DOHH2 (cell line): Measurements from ENCODE around the gene PLA2G2C.

Source experiments
- H3F3A ChIP-seq: fragments of 200-600 bp; sonication (generic), shearing (Covaris generic); 2 replicates; pipeline ENCODE4 v1.6.0; 2016; ENCODE audit warnings: antibody characterized with exemption, mild to moderate bottlenecking; ENCODE audit not compliant: control insufficient read depth, insufficient read depth
- H3K27ac ChIP-seq: fragments of 200-600 bp; sonication (generic); 2 replicates; pipeline ENCODE4 v1.5.1; 2014; ENCODE audit warnings: low read depth, mild to moderate bottlenecking, low read length, moderate library complexity
- H3K27me3 ChIP-seq: fragments of 200-600 bp; sonication (generic); 2 replicates; pipeline ENCODE4 v1.6.1; 2014; ENCODE audit warnings: mild to moderate bottlenecking, low read length, mixed read lengths; ENCODE audit not compliant: control insufficient read depth
- H3K36me3 ChIP-seq: fragments of 200-600 bp; sonication (generic); 2 replicates; pipeline ENCODE4 v1.6.1; 2014; ENCODE audit warnings: mild to moderate bottlenecking, low read length, moderate library complexity, mixed read lengths; ENCODE audit not compliant: control insufficient read depth
- H3K4me1 ChIP-seq: fragments of 200-600 bp; sonication (generic); 2 replicates; pipeline ENCODE4 v1.6.1; 2014; ENCODE audit warnings: mild to moderate bottlenecking, low read length, mixed read lengths; ENCODE audit not compliant: control insufficient read depth
- H3K4me2 ChIP-seq: fragments of 200-600 bp; sonication (generic); 2 replicates; pipeline ENCODE4 v1.6.0; 2014; ENCODE audit warnings: mild to moderate bottlenecking, low read length, moderate library complexity
- H3K4me3 ChIP-seq: fragments of 200-600 bp; sonication (generic); 2 replicates; pipeline ENCODE4 v1.5.1; 2014; ENCODE audit warnings: mild to moderate bottlenecking, low read length, mixed read lengths
- H3K79me2 ChIP-seq: fragments of 200-600 bp; sonication (generic); 2 replicates; pipeline ENCODE4 v1.6.1; 2014; ENCODE audit warnings: mild to moderate bottlenecking, low read length, mixed read lengths; ENCODE audit not compliant: control insufficient read depth
- H3K9me2 ChIP-seq: fragments of 200-600 bp; sonication (generic); replicated peaks from 2 replicates; pipeline ENCODE4 v1.6.1; 2014; ENCODE audit warnings: mild to moderate bottlenecking, low read length, mixed read lengths; ENCODE audit not compliant: control insufficient read depth
- H3K9me3 ChIP-seq: fragments of 200-600 bp; sonication (generic); 2 replicates; pipeline ENCODE4 v1.6.1; 2014; ENCODE audit warnings: antibody characterized with exemption, low read length, mixed read lengths; ENCODE audit not compliant: control insufficient read depth, insufficient read depth
- H4K20me1 ChIP-seq: fragments of 200-600 bp; sonication (generic); 2 replicates; pipeline ENCODE4 v1.6.0; 2014; ENCODE audit warnings: low read depth, mild to moderate bottlenecking, antibody characterized with exemption, low read length, moderate library complexity; ENCODE audit not compliant: control insufficient read depth, insufficient read depth
- CTCF ChIP-seq: fragments of 200-600 bp; sonication (generic); IDR thresholded peaks from one replicate; pipeline ENCODE4 v1.5.1; 2014; ENCODE audit warnings: antibody characterized with exemption, mild to moderate bottlenecking, low read depth, low read length; ENCODE audit not compliant: poor library complexity, severe bottlenecking
- EZH2phosphoT487 ChIP-seq: fragments of 200-600 bp; sonication (generic); IDR thresholded peaks from 2 replicates; pipeline ENCODE4 v1.6.1; 2017; ENCODE audit warnings: borderline replicate concordance, mild to moderate bottlenecking, antibody characterized with exemption, low read length, moderate library complexity, mixed read lengths

The PLA2G2C gene

DNA sequence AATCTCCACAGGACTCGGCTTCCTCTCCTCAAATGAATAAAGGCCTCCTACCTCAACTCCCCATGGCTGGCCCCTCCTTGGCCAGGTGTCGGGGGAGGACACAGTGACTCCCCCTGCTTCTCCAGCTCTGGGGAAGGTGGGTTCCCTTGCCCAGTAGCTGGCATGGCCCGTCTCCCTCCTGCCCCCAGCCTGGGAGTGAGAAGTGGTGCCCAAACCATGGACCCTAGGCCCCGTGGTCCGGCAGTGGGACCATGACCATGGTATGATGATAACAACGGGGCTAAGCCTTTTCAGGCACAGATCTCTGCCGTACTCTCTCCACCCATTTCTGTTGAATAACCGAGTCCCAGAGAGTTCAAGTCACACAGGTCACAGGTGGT is 36.0 kb downstream of the PLA2G2C start:
- Histone ChIP-seq H3K9me3 (no peaks in the 10 kb centered on the region), H3K27me3 (no peaks in the 10 kb centered on the region)

GRCh38 chr1:20149601-20150325 is 36.6 kb downstream of the PLA2G2C start:
- TF ChIP-seq EZH2phosphoT487 (no peak), CTCF (no peak)
- H3K79me2 ChIP-seq, result no peaks in the 10 kb centered on the region
- no peaks in the 10 kb centered on the region for H3K27me3 ChIP-seq
- H3K27ac ChIP-seq, result no peak overlapping the region
- H3K9me2 ChIP-seq, result no peaks in the 10 kb centered on the region
- H3K9me3 ChIP-seq, result no peaks in the 10 kb centered on the region
- no peaks in the 10 kb centered on the region for H4K20me1 ChIP-seq
- H3K4me1 ChIP-seq, result peaks cover 5% of the 10 kb centered on the region; the same call in 1 of the 2 replicates
- H3K36me3 ChIP-seq, result no peaks in the 10 kb centered on the region
- H3K4me3 ChIP-seq, result no peak overlapping the region
- H3K4me2 ChIP-seq, result no peak overlapping the region
- no peaks in the 10 kb centered on the region for H3F3A ChIP-seq

More for the DNA sequence above, 36.0 kb downstream of the PLA2G2C start:
- no peaks in the 10 kb centered on the region for H4K20me1 ChIP-seq
- H3F3A ChIP-seq, result no peaks in the 10 kb centered on the region
- H3K27ac ChIP-seq, result no peak overlapping the region
- no peak overlapping the region for H3K4me3 ChIP-seq
- H3K4me2 ChIP-seq, result no peak overlapping the region
- H3K79me2 ChIP-seq, result no peaks in the 10 kb centered on the region
- H3K9me2 ChIP-seq, result no peaks in the 10 kb centered on the region
- H3K36me3 ChIP-seq, result no peaks in the 10 kb centered on the region
- no peak for TF ChIP-seq EZH2phosphoT487
- TF ChIP-seq CTCF, result no peak
- H3K4me1 ChIP-seq, result peaks cover 5% of the 10 kb centered on the region; the same call in 1 of the 2 replicates

DNA sequence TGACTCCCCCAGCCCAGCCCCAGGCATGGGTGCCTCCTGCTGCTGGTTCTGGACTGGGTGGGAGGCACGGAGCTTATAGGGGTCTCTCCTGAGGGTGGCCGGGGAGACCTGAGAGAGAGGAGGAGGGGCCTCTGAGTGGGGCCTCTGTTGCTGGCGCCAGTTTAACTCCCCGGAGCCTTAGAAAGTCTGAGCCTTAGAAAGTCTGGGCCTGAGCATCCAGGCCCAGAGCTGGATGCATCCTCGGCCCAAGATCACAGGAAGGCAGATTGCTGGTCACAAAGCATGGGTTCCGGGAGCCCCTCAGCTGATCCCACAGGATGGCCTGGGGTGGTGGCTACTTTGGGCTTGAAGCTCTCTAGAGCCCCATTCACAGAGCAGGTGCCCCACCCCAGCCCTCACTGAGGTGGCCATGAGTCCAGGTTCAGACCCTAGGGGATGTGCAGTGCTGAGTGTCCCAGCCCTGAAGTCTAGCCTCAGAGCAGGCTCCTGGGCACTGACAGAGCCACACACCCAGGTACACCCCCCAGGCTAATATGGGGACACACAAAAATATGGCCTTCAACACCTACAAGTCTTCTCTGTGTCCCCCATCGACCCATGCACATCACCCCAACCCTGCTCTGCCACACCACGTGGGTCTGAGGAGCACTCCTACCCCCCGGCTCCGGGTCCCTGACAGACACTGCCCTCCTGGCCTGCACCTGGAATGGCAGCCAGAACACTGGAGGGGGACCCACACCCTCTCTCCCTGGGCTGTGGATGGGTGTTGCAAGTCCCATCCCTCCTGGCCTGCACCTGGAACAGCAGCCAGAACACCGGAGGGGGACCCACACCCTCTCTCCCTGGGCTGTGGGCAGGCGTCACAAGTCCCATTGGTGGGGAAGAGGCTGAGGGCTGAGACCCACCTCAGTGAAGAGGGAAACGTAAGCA is 37.5 kb downstream of the PLA2G2C start:
- Histone ChIP-seq H3F3A (no peaks in the 10 kb centered on the region), H3K79me2 (no peaks in the 10 kb centered on the region)
- TF ChIP-seq CTCF (no peak), EZH2phosphoT487 (no peak)

More for the DNA sequence above, 37.5 kb downstream of the PLA2G2C start:
- Histone ChIP-seq H3K4me2 (no peak overlapping the region), H3K4me3 (no peak overlapping the region), H3K27ac (no peak overlapping the region), H3K9me2 (no peaks in the 10 kb centered on the region), H3K27me3 (no peaks in the 10 kb centered on the region), H3K9me3 (no peaks in the 10 kb centered on the region), H4K20me1 (no peaks in the 10 kb centered on the region), H3K36me3 (no peaks in the 10 kb centered on the region), H3K4me1 (peaks cover 5% of the 10 kb centered on the region; the same call in 1 of the 2 replicates)
